NCI-H1694 (cell line): ENCODE data around the gene FMNL2.
"Not testable (repeated sequence)": the region's sequence is repeated elsewhere in the genome, so short reads cannot be mapped to it uniquely, and the experiment has no call there.

Experiments
- DNase-seq: peaks from one replicate; lab custom pipeline; 2025; lab: John Stamatoyannopoulos, UW

The FMNL2 gene

GRCh38 chr2:152499331-152499816 is 164.4 kb downstream of the FMNL2 start:
- DNase-seq, result peak; percentile 16

- peak; percentile 12 for DNase-seq
Measured at GRCh38 chr2:152499896-152500735, 165.1 kb downstream of the FMNL2 start.

GRCh38 chr2:152500772-152501171 is 165.8 kb downstream of the FMNL2 start:
- DNase-seq, result no peak

- DNase-seq, result no peak
Measured at GRCh38 chr2:152501666-152502065, 166.7 kb downstream of the FMNL2 start.

GRCh38 chr2:152504618-152505017 is 169.6 kb downstream of the FMNL2 start:
- no peak for DNase-seq

GRCh38 chr2:152505495-152505906 is 170.5 kb downstream of the FMNL2 start:
- DNase-seq, result no peak

- no peak for DNase-seq
Measured at GRCh38 chr2:152506843-152507242, 171.9 kb downstream of the FMNL2 start.

- no peak for DNase-seq
Measured at GRCh38 chr2:152507907-152508306, 172.9 kb downstream of the FMNL2 start.

- DNase-seq, result no peak
Measured at GRCh38 chr2:152508446-152508845, 173.5 kb downstream of the FMNL2 start.

- DNase-seq, result no peak
Measured at GRCh38 chr2:152509772-152510491, 175.0 kb downstream of the FMNL2 start.

- DNase-seq, result no peak
Measured at GRCh38 chr2:152510621-152511020, 175.6 kb downstream of the FMNL2 start.

- DNase-seq, result no peak
Measured at GRCh38 chr2:152511981-152512380, 177.0 kb downstream of the FMNL2 start.

GRCh38 chr2:152513029-152513428 is 178.1 kb downstream of the FMNL2 start:
- no peak for DNase-seq

GRCh38 chr2:152513681-152514080 is 178.7 kb downstream of the FMNL2 start:
- no peak for DNase-seq

GRCh38 chr2:152518034-152518433 is 183.1 kb downstream of the FMNL2 start:
- DNase-seq, result no peak

- DNase-seq, result no peak
Measured at GRCh38 chr2:152518641-152519580, 183.9 kb downstream of the FMNL2 start.

- DNase-seq, result no peak
Measured at GRCh38 chr2:152519581-152519952, 184.6 kb downstream of the FMNL2 start.

GRCh38 chr2:152520759-152521158 is 185.8 kb downstream of the FMNL2 start:
- DNase-seq, result no peak

- not testable (repeated sequence) for DNase-seq
Measured at GRCh38 chr2:152522446-152522845, 187.5 kb downstream of the FMNL2 start.

- no peak for DNase-seq
Measured at GRCh38 chr2:152523091-152523490, 188.1 kb downstream of the FMNL2 start.

- no peak for DNase-seq
Measured at GRCh38 chr2:152525277-152525838, 190.4 kb downstream of the FMNL2 start.
